ENCODE measurements around the gene MUL1. TPM values are rescaled to one million over a fixed set of nuclear protein-coding genes. Genes with fewer than 3 reads are reported as not detected.

The MUL1 gene
- total and polyA plus RNA-seq, 2 of the 8 experiments (the other 6 are each of a cell fraction or from before 2014, with no cell fraction given) = 16.4 to 20.8 TPM

- H2BK15ac ChIP-seq (ENCODE audit: low read length) = no peak overlapping the region
- no peak overlapping the region for H3K4me3 ChIP-seq (ENCODE audit: extremely low read depth in 1 of 4, insufficient read depth in 2 of 4, low read depth in 3 of 4, low read length in 4 of 4)
- no peak for DNase-seq (ENCODE audit: low read depth in 1 of 2, low spot score in 2 of 2)
- peaks cover 0 to 21% (median 11%) of the 10 kb centered on the region in 4 experiments; a peak in 4 of 7 replicates for H3K4me1 ChIP-seq (replicated peaks in 1 of 4; ENCODE audit: control insufficient read depth in 3 of 4, insufficient read depth in 4 of 4, low read length in 3 of 4)
- H3K4ac ChIP-seq (replicated peaks; ENCODE audit: insufficient read length, low read depth, low read length) = no peak overlapping the region
- no peak for FAIRE-seq
- no peaks in the 10 kb centered on the region for H3K9me3 ChIP-seq (ENCODE audit: insufficient read depth in 2 of 2, low read depth in 1 of 2, low read length in 1 of 2)
- H3K9ac ChIP-seq (replicated peaks in 1 of 4; ENCODE audit: extremely low read depth in 1 of 4, low read depth in 3 of 4, low read length in 3 of 4) = no peak overlapping the region
- no peak overlapping the region for H2BK120ac ChIP-seq (replicated peaks; ENCODE audit: low read depth, low read length)
- H2AK5ac ChIP-seq (ENCODE audit: low read depth, low read length) = no peak overlapping the region
- no peak overlapping the region for H3K56ac ChIP-seq (replicated peaks; ENCODE audit: insufficient read length, low read depth, low read length)
- no peaks in the 10 kb centered on the region for H3K79me2 ChIP-seq (ENCODE audit: control insufficient read depth in 1 of 2, insufficient read depth in 2 of 2, low read length in 2 of 2)
- 85% methylated on average over 7 of the region's 7 CpGs; no CpG with 5 or more reads in 1 of the 2 experiments for WGBS, 2 experiments (ENCODE audit: extremely low coverage in 1 of 2, insufficient coverage in 1 of 2, insufficient read length in 1 of 2, insufficient replicate concordance in 2 of 2, low coverage in 1 of 2, low lambda C conversion rate in 2 of 2, missing lambda C conversion rate in 1 of 2)
- no peak overlapping the region for H3K18ac ChIP-seq (ENCODE audit: extremely low read depth, low read length)
- H3K36me3 ChIP-seq (ENCODE audit: control insufficient read depth in 2 of 4, insufficient read depth in 4 of 4, low read length in 3 of 4) = peaks cover 0 to 5% (median 0%) of the 10 kb centered on the region in 4 experiments; a peak in 1 of 8 replicates
- no peak overlapping the region for H3K14ac ChIP-seq (ENCODE audit: insufficient read length)
- H2BK12ac ChIP-seq (ENCODE audit: low read depth, low read length) = no peak overlapping the region
- ChIA-PET POLR2A (ENCODE audit: partially characterized antibody) (no interaction called here), CTCF (ENCODE audit: partially characterized antibody) (interaction anchor here (1.1 to 1.4 kb wide), 3 partner anchors 20 to 78 kb away, joined by 3 to 4 read pairs (median 3); no protein-coding TSS in a partner anchor)
- H3K27ac ChIP-seq (ENCODE audit: low read depth, low read length) = no peak overlapping the region
- no peak overlapping the region for H2AFZ ChIP-seq (ENCODE audit: low read length)
- H4K5ac ChIP-seq (ENCODE audit: insufficient read length, low read depth, low read length) = no peak overlapping the region
- H2BK5ac ChIP-seq (ENCODE audit: low read depth, low read length) = no peak overlapping the region
- no peaks in the 10 kb centered on the region for H3K79me1 ChIP-seq (ENCODE audit: low read depth, low read length)
- no peak overlapping the region for H3K23ac ChIP-seq (ENCODE audit: insufficient read length)
- peaks cover 0 to 2% of the 10 kb centered on the region in 2 experiments for H4K20me1 ChIP-seq (replicated peaks in 1 of 2; ENCODE audit: control insufficient read depth in 1 of 2, insufficient read depth in 2 of 2, low read length in 2 of 2)
- H4K91ac ChIP-seq (replicated peaks; ENCODE audit: insufficient read length, low read length) = no peak overlapping the region
- H2BK20ac ChIP-seq (ENCODE audit: low read length) = no peak overlapping the region
- H4K8ac ChIP-seq (ENCODE audit: extremely low read depth, insufficient read depth, low read length) = no peak overlapping the region
- H3K4me2 ChIP-seq (ENCODE audit: insufficient read depth in 1 of 2, low read depth in 2 of 2, low read length in 2 of 2) = no peak overlapping the region; a peak in 1 of 4 replicates
- H3K23me2 ChIP-seq (ENCODE audit: low read depth, low read length) = peaks cover 19% of the 10 kb centered on the region; the same call in 1 of the 2 replicates
- peaks cover 34 to 60% (median 54%) of the 10 kb centered on the region in 4 experiments for H3K27me3 ChIP-seq (replicated peaks in 1 of 4; ENCODE audit: control insufficient read depth in 3 of 4, extremely low read depth in 1 of 4, insufficient read depth in 3 of 4, low read length in 3 of 4)
- no peak for TF ChIP-seq HDAC6 (IDR thresholded peaks at IDR 0.05; ENCODE audit: low read depth, low read length)
- TF ChIP-seq, protein P1, sequence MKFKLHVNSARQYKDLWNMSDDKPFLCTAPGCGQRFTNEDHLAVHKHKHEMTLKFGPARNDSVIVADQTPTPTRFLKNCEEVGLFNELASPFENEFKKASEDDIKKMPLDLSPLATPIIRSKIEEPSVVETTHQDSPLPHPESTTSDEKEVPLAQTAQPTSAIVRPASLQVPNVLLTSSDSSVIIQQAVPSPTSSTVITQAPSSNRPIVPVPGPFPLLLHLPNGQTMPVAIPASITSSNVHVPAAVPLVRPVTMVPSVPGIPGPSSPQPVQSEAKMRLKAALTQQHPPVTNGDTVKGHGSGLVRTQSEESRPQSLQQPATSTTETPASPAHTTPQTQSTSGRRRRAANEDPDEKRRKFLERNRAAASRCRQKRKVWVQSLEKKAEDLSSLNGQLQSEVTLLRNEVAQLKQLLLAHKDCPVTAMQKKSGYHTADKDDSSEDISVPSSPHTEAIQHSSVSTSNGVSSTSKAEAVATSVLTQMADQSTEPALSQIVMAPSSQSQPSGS (IDR thresholded peaks at IDR 0.05; ENCODE audit: low read length) = no peak
- no peak for TF ChIP-seq KDM5A (IDR thresholded peaks at IDR 0.05; ENCODE audit: low read length)
- no peak for TF ChIP-seq RBBP5 (IDR thresholded peaks at IDR 0.05; ENCODE audit: borderline replicate concordance, low read depth, low read length)
- no peak for TF ChIP-seq KDM4A (IDR thresholded peaks at IDR 0.05; ENCODE audit: low read depth, low read length, severe bottlenecking)
- no peak for TF ChIP-seq JUN (IDR thresholded peaks at IDR 0.05; ENCODE audit: low read depth, low read length)
- TF ChIP-seq SIN3A (conservative IDR thresholded peaks at IDR 0.05 in 1 of 2, IDR thresholded peaks at IDR 0.05 in 1 of 2; ENCODE audit: low read depth in 1 of 2, low read length in 2 of 2) = no peak
- no peak for TF ChIP-seq BACH1 (IDR thresholded peaks at IDR 0.05; ENCODE audit: low read length)
- no peak for TF ChIP-seq GTF2F1 (IDR thresholded peaks at IDR 0.05; ENCODE audit: borderline replicate concordance, low read depth, low read length)
- no peak for TF ChIP-seq PHF8 (conservative IDR thresholded peaks at IDR 0.05; ENCODE audit: low read depth, low read length)
- no peak for TF ChIP-seq CEBPB (IDR thresholded peaks at IDR 0.05; ENCODE audit: low read depth, low read length)
Measured at GRCh38 chr1:20555025-20555757, 47.2 kb upstream of the MUL1 start.
